ENCODE measurements around the gene FXN. TPM values are rescaled to one million over a fixed set of nuclear protein-coding genes. Genes with fewer than 3 reads are reported as not detected.
"Not testable (repeated sequence)": the region's sequence is repeated elsewhere in the genome, so short reads cannot be mapped to it uniquely, and the experiment has no call there.

Gene FXN
- 17.4 TPM for polyA plus RNA-seq (2012; ENCODE audit: missing spikeins)

DNA sequence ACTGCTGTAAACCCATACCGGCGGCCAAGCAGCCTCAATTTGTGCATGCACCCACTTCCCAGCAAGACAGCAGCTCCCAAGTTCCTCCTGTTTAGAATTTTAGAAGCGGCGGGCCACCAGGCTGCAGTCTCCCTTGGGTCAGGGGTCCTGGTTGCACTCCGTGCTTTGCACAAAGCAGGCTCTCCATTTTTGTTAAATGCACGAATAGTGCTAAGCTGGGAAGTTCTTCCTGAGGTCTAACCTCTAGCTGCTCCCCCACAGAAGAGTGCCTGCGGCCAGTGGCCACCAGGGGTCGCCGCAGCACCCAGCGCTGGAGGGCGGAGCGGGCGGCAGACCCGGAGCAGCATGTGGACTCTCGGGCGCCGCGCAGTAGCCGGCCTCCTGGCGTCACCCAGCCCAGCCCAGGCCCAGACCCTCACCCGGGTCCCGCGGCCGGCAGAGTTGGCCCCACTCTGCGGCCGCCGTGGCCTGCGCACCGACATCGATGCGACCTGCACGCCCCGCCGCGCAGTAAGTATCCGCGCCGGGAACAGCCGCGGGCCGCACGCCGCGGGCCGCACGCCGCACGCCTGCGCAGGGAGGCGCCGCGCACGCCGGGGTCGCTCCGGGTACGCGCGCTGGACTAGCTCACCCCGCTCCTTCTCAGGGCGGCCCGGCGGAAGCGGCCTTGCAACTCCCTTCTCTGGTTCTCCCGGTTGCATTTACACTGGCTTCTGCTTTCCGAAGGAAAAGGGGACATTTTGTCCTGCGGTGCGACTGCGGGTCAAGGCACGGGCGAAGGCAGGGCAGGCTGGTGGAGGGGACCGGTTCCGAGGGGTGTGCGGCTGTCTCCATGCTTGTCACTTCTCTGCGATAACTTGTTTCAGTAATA, at the start of gene FXN:
Gene FXN, plus strand, starts transcription at position 315 of the 871 bp plus-strand sequence. Its CDS starts 31 bp downstream, at position 346.
- peak; percentile 85 for DNase-seq (ENCODE audit: insufficient read length)
- peak; percentile 78; the same call in 1 of the 2 replicates for TF ChIP-seq POLR2A (IDR thresholded peaks at IDR 0.05; ENCODE audit: low read depth, low read length)
- no peak for TF ChIP-seq TAF1 (IDR thresholded peaks at IDR 0.05; ENCODE audit: borderline replicate concordance, low read depth, low read length)
- FAIRE-seq = peak; percentile 94

DNA sequence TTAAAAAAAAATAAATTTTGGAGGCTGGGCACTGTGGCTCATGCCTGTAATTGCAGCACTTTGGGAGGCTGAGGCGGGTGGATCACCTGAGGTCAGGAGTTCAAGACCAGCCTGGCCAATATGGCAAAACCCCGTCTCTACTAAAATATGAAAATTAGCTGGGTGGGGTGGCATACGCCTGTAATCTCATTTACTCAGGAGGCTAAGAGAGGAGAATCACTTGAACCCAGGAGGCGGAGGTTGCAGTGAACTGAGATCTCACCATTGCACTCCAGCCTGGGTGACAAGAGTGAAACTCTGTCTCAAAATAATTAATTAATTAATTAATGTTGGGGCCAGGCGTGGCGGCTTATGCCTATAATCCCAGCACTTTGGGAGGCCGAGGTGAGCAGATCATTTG, 48.6 kb upstream of the FXN start:
- not testable (repeated sequence) for DNase-seq (ENCODE audit: insufficient read length); FAIRE-seq

- no peak for TF ChIP-seq POLR2AphosphoS5 (IDR thresholded peaks at IDR 0.05; ENCODE audit: low read depth, low read length)
- TF ChIP-seq TAF1 (IDR thresholded peaks at IDR 0.05; ENCODE audit: borderline replicate concordance, low read depth, low read length) = no peak
- no peak for TF ChIP-seq POLR2A (IDR thresholded peaks at IDR 0.05; ENCODE audit: low read depth, low read length)
- DNase-seq (ENCODE audit: insufficient read length) = no peak
- FAIRE-seq = no peak
Measured at GRCh38 chr9:68991457-68991856, 44.1 kb upstream of the FXN start.

GRCh38 chr9:68995776-68996175, 39.8 kb upstream of the FXN start:
- TF ChIP-seq POLR2A (IDR thresholded peaks at IDR 0.05; ENCODE audit: low read depth, low read length) (no peak), POLR2AphosphoS5 (IDR thresholded peaks at IDR 0.05; ENCODE audit: low read depth, low read length) (no peak), TAF1 (IDR thresholded peaks at IDR 0.05; ENCODE audit: borderline replicate concordance, low read depth, low read length) (no peak)

DNA sequence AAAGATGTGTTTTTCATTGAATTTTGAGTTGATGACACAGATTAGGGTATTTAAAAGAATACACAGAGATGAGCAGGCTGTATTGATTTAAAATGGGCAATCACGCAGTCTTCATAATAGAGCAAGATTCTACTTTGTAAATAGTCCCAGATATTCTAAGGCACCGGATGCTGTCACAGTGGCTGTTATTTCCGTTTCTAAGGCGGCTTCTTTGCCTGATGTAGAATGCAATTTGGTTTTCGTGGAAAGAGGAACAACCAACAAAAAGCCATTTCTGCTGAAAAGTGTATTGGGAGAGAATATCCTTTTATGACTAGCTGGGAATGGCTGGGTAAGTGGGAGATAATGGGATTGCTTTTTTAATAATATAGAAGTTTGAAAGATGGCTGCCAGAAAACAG, 39.1 kb upstream of the FXN start:
- DNase-seq (ENCODE audit: insufficient read length) = no peak
- TF ChIP-seq TAF1 (IDR thresholded peaks at IDR 0.05; ENCODE audit: borderline replicate concordance, low read depth, low read length) (no peak), POLR2AphosphoS5 (IDR thresholded peaks at IDR 0.05; ENCODE audit: low read depth, low read length) (no peak), POLR2A (IDR thresholded peaks at IDR 0.05; ENCODE audit: low read depth, low read length) (no peak)
- FAIRE-seq = no peak

More at GRCh38 chr9:68995776-68996175, 39.8 kb upstream of the FXN start:
- DNase-seq (ENCODE audit: insufficient read length) = no peak
- FAIRE-seq = no peak

- no peak for DNase-seq (ENCODE audit: insufficient read length)
- TF ChIP-seq POLR2AphosphoS5 (IDR thresholded peaks at IDR 0.05; ENCODE audit: low read depth, low read length) = no peak
- no peak for TF ChIP-seq TAF1 (IDR thresholded peaks at IDR 0.05; ENCODE audit: borderline replicate concordance, low read depth, low read length)
- TF ChIP-seq POLR2A (IDR thresholded peaks at IDR 0.05; ENCODE audit: low read depth, low read length) = no peak
- FAIRE-seq = no peak
Measured at GRCh38 chr9:68997666-68998065, 37.9 kb upstream of the FXN start.

DNA sequence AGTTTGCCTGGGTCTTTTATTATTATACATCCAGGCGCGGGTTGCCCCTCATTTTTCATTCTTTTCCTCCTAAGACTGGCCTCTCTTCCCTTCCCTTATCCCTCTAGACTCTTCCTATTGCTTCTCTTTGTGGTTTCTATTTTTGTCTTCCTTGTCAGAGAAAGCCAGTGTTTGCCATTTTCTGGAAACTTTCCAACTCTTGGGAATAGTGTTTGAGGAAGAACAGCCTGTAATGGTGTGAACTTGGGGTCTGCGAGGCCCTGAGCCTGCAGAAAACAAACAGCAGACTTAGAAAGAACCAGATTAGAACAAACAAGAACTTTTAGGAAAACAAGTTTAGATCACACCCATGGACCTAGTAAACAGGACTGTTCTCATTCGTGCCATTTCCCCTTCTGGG, 37.2 kb upstream of the FXN start:
- TF ChIP-seq POLR2A (IDR thresholded peaks at IDR 0.05; ENCODE audit: low read depth, low read length) = no peak
- no peak for TF ChIP-seq TAF1 (IDR thresholded peaks at IDR 0.05; ENCODE audit: borderline replicate concordance, low read depth, low read length)
- FAIRE-seq (no peak), DNase-seq (ENCODE audit: insufficient read length) (no peak)

- FAIRE-seq = peak; percentile 38
- TF ChIP-seq POLR2A (IDR thresholded peaks at IDR 0.05; ENCODE audit: low read depth, low read length) (no peak), POLR2AphosphoS5 (IDR thresholded peaks at IDR 0.05; ENCODE audit: low read depth, low read length) (no peak), TAF1 (IDR thresholded peaks at IDR 0.05; ENCODE audit: borderline replicate concordance, low read depth, low read length) (no peak)
- no peak for DNase-seq (ENCODE audit: insufficient read length)
Measured at GRCh38 chr9:68998812-68999211, 36.7 kb upstream of the FXN start.

GRCh38 chr9:68999393-69000105, 36.0 kb upstream of the FXN start:
- FAIRE-seq (peak; percentile 97), DNase-seq (ENCODE audit: insufficient read length) (peak; percentile 39)
- TF ChIP-seq TAF1 (IDR thresholded peaks at IDR 0.05; ENCODE audit: borderline replicate concordance, low read depth, low read length) (no peak), POLR2A (IDR thresholded peaks at IDR 0.05; ENCODE audit: low read depth, low read length) (no peak), POLR2AphosphoS5 (IDR thresholded peaks at IDR 0.05; ENCODE audit: low read depth, low read length) (no peak)

- TF ChIP-seq TAF1 (IDR thresholded peaks at IDR 0.05; ENCODE audit: borderline replicate concordance, low read depth, low read length) (no peak), POLR2AphosphoS5 (IDR thresholded peaks at IDR 0.05; ENCODE audit: low read depth, low read length) (no peak), POLR2A (IDR thresholded peaks at IDR 0.05; ENCODE audit: low read depth, low read length) (no peak)
- DNase-seq (ENCODE audit: insufficient read length) = no peak
- FAIRE-seq = no peak
Measured at GRCh38 chr9:69001921-69002320, 33.6 kb upstream of the FXN start.

- DNase-seq (ENCODE audit: insufficient read length) (no peak), FAIRE-seq (no peak)
- TF ChIP-seq TAF1 (IDR thresholded peaks at IDR 0.05; ENCODE audit: borderline replicate concordance, low read depth, low read length) (no peak), POLR2AphosphoS5 (IDR thresholded peaks at IDR 0.05; ENCODE audit: low read depth, low read length) (no peak), POLR2A (IDR thresholded peaks at IDR 0.05; ENCODE audit: low read depth, low read length) (no peak)
Measured at GRCh38 chr9:69003051-69003450, 32.5 kb upstream of the FXN start.

- no peak for DNase-seq (ENCODE audit: insufficient read length)
- TF ChIP-seq POLR2A (IDR thresholded peaks at IDR 0.05; ENCODE audit: low read depth, low read length) = no peak
- TF ChIP-seq TAF1 (IDR thresholded peaks at IDR 0.05; ENCODE audit: borderline replicate concordance, low read depth, low read length) = no peak
- no peak for TF ChIP-seq POLR2AphosphoS5 (IDR thresholded peaks at IDR 0.05; ENCODE audit: low read depth, low read length)
- no peak for FAIRE-seq
Measured at GRCh38 chr9:69004836-69005235, 30.7 kb upstream of the FXN start.
